ENCODE results near the gene SFT2D1.
"Not testable (repeated sequence)": the region's sequence is repeated elsewhere in the genome, so short reads cannot be mapped to it uniquely, and the experiment has no call there.

Gene SFT2D1

DNA sequence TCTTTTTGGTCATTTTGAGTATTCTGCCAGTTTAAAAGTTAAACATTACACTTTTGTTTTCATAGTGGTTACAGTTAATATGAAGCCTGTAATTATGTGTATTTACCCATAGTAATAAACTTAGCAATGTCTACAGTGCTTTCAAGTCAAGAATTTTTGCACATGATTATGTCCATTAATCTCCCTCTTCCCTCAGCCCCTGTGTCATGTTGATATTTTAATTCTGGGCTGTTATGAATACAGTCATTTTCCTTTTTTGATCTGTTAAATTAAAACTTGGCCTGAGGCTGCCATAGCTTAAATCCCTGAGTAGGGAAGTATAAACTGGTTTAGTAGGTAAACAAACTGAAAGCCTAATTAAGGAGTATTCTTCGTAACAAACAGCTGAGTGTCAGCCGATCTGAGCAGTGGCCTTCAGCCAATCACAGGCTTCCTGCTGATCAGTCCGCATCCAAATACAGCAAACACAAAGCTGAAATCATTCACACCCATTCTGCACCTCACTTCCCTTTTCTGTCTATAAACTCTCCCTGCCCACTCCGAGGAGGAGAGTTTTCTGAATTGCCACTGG, 9.5 kb upstream of the SFT2D1 start:
- TF ChIP-seq, protein P1, sequence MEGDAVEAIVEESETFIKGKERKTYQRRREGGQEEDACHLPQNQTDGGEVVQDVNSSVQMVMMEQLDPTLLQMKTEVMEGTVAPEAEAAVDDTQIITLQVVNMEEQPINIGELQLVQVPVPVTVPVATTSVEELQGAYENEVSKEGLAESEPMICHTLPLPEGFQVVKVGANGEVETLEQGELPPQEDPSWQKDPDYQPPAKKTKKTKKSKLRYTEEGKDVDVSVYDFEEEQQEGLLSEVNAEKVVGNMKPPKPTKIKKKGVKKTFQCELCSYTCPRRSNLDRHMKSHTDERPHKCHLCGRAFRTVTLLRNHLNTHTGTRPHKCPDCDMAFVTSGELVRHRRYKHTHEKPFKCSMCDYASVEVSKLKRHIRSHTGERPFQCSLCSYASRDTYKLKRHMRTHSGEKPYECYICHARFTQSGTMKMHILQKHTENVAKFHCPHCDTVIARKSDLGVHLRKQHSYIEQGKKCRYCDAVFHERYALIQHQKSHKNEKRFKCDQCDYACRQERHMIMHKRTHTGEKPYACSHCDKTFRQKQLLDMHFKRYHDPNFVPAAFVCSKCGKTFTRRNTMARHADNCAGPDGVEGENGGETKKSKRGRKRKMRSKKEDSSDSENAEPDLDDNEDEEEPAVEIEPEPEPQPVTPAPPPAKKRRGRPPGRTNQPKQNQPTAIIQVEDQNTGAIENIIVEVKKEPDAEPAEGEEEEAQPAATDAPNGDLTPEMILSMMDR (IDR thresholded peaks at IDR 0.05; ENCODE audit: unreplicated experiment in 3 of 3): no peak
- H3K36me3 Mint-ChIP-seq (ENCODE audit: low read depth): no peaks in the 10 kb centered on the region
- no peaks in the 10 kb centered on the region for H3K4me1 Mint-ChIP-seq
- H3K27me3 Mint-ChIP-seq (ENCODE audit: low read depth): peaks cover 12% of the 10 kb centered on the region
- peaks cover 29% of the 10 kb centered on the region for H3K9me3 Mint-ChIP-seq
- peak overlapping the region in 1 of 3 experiments; percentile 42 for H3K27ac Mint-ChIP-seq
- H3K4me3 Mint-ChIP-seq: no peak overlapping the region

DNA sequence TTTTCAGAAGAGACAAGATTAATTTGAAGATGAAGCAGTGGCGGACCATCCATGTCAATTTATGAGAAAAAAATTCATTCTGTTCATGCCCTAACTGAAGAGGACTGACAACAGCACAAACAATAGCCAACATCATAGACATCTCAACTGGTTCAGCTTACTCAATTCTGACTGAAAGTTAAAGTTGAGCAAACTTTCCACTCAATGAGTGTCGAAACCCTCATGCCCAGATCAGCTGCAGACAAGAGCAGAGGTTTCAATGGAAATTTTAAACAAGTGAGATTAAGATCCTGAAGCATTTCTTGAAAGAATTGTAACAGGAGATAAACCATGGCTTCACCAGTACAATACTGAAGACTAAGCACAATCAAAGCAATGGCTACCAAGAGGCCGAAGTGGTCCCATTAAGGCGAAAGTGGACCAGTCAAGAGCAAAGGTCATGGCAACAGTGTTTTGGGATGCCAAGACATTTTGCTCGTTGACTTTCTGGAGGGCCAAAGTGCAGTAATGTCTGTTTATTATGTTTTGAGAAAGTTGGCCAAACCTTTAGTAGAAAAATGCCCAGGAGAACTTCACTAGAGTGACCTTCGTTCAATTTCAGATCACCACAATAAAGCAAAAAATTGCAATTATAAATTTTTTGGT, 6.1 kb upstream of the SFT2D1 start:
- Mint-ChIP-seq H3K9me3 (peaks cover 29% of the 10 kb centered on the region), H3K27me3 (ENCODE audit: low read depth) (peaks cover 6% of the 10 kb centered on the region), H3K27ac (no peak overlapping the region), H3K4me1 (peaks cover 15% of the 10 kb centered on the region), H3K36me3 (ENCODE audit: low read depth) (no peaks in the 10 kb centered on the region), H3K4me3 (no peak overlapping the region)
- TF ChIP-seq, protein P1 (IDR thresholded peaks at IDR 0.05; ENCODE audit: unreplicated experiment in 3 of 3): no peak

DNA sequence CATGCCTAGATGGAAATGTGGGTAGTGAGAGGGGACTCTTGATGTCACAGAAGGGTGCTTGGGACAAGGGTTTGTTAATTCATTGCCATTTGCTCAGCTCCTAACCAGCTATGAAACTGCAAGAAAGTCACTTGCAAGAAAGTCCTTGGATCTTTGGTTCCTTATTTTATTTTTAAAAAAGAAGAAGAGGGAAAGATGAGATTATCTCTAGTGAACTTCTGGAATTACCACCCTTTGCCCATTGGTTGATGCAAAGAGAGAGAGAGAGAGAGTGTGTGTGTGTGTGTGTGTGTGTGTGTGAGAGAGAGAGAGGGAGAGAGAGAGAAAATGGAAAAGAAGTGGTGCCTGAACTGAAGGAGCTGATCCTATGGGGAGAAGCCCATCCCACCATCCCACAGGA, 4.6 kb upstream of the SFT2D1 start:
- Mint-ChIP-seq H3K27me3 (ENCODE audit: low read depth) (peaks cover 5% of the 10 kb centered on the region), H3K4me3 (no peak overlapping the region), H3K36me3 (ENCODE audit: low read depth) (no peaks in the 10 kb centered on the region), H3K9me3 (peaks cover 29% of the 10 kb centered on the region), H3K27ac (no peak overlapping the region), H3K4me1 (peaks cover 18% of the 10 kb centered on the region)
- TF ChIP-seq, protein P1 (IDR thresholded peaks at IDR 0.05; ENCODE audit: unreplicated experiment in 3 of 3): no peak

DNA sequence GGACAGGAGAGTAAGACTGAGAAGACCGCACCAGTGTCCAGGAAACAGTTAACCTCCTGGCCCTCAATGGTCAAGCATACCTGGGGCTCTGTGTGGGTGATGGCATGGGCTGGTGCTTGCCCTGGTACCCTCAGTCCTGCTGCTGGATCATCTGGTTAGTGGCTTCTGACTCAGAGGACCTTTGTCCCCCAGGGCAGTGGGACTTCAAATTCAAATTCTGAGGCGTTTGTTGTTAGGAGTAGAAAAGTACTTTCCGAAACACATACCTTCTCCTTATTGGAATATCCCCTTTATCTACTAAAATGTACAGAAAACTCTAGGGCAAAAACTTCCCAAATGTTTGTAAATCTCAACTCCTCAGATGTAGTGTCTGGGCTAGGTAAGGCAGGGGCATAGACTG, 4.1 kb upstream of the SFT2D1 start:
- no peak overlapping the region for H3K27ac Mint-ChIP-seq
- peaks cover 23% of the 10 kb centered on the region for H3K4me1 Mint-ChIP-seq
- TF ChIP-seq, protein P1 (IDR thresholded peaks at IDR 0.05; ENCODE audit: unreplicated experiment in 3 of 3): no peak
- peaks cover 5% of the 10 kb centered on the region for H3K27me3 Mint-ChIP-seq (ENCODE audit: low read depth)
- H3K4me3 Mint-ChIP-seq: no peak overlapping the region
- H3K9me3 Mint-ChIP-seq: peaks cover 25% of the 10 kb centered on the region
- H3K36me3 Mint-ChIP-seq (ENCODE audit: low read depth): no peaks in the 10 kb centered on the region

DNA sequence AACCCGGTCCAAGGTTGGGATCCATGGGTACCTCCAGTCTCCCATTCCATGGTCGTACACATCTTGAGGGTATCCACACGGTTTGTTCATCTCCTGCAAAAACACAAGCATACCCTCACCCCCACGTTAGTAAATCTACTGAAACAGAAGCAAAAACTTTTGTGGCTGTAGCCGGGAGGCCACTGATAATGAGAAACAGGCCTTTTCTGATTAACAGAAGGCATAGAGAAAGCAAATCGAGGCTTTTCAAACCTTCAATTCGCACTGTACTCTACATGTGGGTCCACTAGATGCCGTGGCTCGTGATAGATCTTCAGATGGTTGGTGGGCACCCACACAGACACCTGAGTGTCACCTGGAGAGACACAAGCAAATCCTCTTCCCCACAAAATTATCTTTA, 3.3 kb upstream of the SFT2D1 start:
- Mint-ChIP-seq H3K9me3 (peaks cover 22% of the 10 kb centered on the region), H3K4me1 (peaks cover 26% of the 10 kb centered on the region), H3K4me3 (peak overlapping the region in 2 of 3 experiments; percentile 79 to 88)
- not testable (repeated sequence) for H3K27me3 Mint-ChIP-seq (ENCODE audit: low read depth); H3K27ac Mint-ChIP-seq; H3K36me3 Mint-ChIP-seq (ENCODE audit: low read depth)

DNA sequence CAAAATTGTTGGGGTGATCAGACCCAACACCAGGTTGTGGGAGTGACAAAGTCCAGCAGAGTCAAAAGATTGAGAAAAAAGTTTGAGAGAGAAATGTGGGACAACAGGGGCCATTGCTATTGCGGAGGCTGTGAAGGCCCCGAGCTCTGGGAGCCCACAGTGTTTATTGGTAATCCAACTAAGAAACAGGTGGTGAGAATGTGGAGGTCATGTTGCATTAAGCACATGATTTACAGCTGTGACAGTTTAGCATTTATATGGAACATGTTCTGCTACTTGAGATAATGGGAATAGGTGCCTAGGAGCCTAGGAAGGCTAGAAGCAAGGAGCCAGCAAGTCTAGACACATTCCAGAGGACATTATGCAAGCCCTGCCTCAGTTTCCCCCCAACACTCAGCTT, 2.6 kb upstream of the SFT2D1 start:
- Mint-ChIP-seq H3K27ac (peak overlapping the region; percentile 15 to 94 (median 74)), H3K4me1 (peaks cover 26% of the 10 kb centered on the region), H3K9me3 (peaks cover 18% of the 10 kb centered on the region), H3K4me3 (peak overlapping the region; percentile 53 to 88 (median 79))
- H3K36me3 Mint-ChIP-seq (ENCODE audit: low read depth); H3K27me3 Mint-ChIP-seq (ENCODE audit: low read depth): not testable (repeated sequence)

DNA sequence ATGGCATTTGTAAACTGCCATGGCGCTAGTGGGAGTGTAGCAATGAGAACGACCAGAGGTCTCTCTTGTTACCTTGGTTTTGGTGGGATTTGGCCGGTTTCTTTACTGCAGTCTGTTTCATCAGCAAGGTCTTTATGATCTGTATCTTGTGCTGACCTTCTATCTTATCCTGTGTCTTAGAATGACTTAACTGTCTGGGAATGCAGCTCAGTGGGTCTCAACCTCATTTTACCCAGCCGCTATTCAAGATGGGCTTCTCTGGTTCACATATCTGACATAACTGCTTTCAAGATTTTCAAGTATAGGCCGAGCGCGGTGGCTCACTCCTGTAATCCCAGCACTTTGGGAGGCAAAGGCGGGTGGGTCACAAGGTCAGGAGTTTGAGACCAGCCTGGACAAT, 1.9 kb upstream of the SFT2D1 start:
- TF ChIP-seq, protein P1 (IDR thresholded peaks at IDR 0.05; ENCODE audit: unreplicated experiment in 3 of 3): no peak
- peaks cover 26% of the 10 kb centered on the region for H3K4me1 Mint-ChIP-seq
- H3K9me3 Mint-ChIP-seq: peaks cover 12% of the 10 kb centered on the region
- H3K36me3 Mint-ChIP-seq (ENCODE audit: low read depth): no peaks in the 10 kb centered on the region
- H3K4me3 Mint-ChIP-seq: peak overlapping the region; percentile 61 to 87 (median 70)
- H3K27me3 Mint-ChIP-seq (ENCODE audit: low read depth): peaks cover 5% of the 10 kb centered on the region
- H3K27ac Mint-ChIP-seq: peak overlapping the region; percentile 15 to 55 (median 39)
